Activated T-helper 2 cell treated with anti-CD3 and anti-CD28 coated beads, Interferon-gamma antibody, Interleukin-2, Interleukin-4, amounts not matched to agents 10 μg/mL and 5 μg/mL and 100 μg/mL, durations not matched to agents 14 hours and 24 hours and 36 hours (primary cell): Measurements from ENCODE around the gene PPFIA2. TPM values are rescaled to one million over a fixed set of nuclear protein-coding genes. Genes with fewer than 3 reads are reported as not detected.
A peak's percentile ranks its signal among the peaks of the same experiment; 100 is the strongest.

Experiments
- DNase-seq: peaks from one replicate; pipeline ENCODE4 v3.0.0; 2021; ENCODE audit warnings: low spot score
- H3K27ac Mint-ChIP-seq: one replicate; pipeline ENCODE4 v1.8.0; 2021; ENCODE audit warnings: mixed read lengths
- H3K27me3 Mint-ChIP-seq: one replicate; pipeline ENCODE4 v1.8.0; 2021; ENCODE audit warnings: low read depth, mixed read lengths
- H3K36me3 Mint-ChIP-seq: one replicate; pipeline ENCODE4 v1.8.0; 2021; ENCODE audit warnings: low read depth, mixed read lengths
- H3K4me1 Mint-ChIP-seq: one replicate; pipeline ENCODE4 v1.8.0; 2021; ENCODE audit warnings: low read depth, mixed read lengths
- H3K4me3 Mint-ChIP-seq: one replicate; pipeline ENCODE4 v1.8.0; 2021; ENCODE audit warnings: low read depth, mild to moderate bottlenecking, moderate library complexity, mixed read lengths
- H3K9me3 Mint-ChIP-seq: one replicate; pipeline ENCODE4 v1.8.0; 2021; ENCODE audit warnings: mixed read lengths
- intact Hi-C: fragments of 100-400 bp; cut with micrococcal nuclease; formaldehyde crosslinking; loops from one replicate; pipeline ENCODE4 v1.15.1; 2023
- total RNA-seq: library from RNA; stranded (reverse); gene quantifications from 2 replicates; pipeline ENCODE4 v1.2.3, GENCODE V29; 2022

The PPFIA2 gene
- not detected in 2 replicates for total RNA-seq

GRCh38 chr12:81759190-81760051 lies at the start of gene PPFIA2:
TSS of gene PPFIA2 (minus strand) at chr12:81759350.
- Mint-ChIP-seq H3K4me3 (peak within 1 kb of the TSS; percentile 14), H3K4me1 (peaks cover 3% of the 10 kb centered on the region), H3K9me3 (no peaks in the 10 kb centered on the region), H3K27me3 (peaks cover 31% of the 10 kb centered on the region), H3K36me3 (no peaks in the 10 kb centered on the region), H3K27ac (no peak within 1 kb of the TSS)
- intact Hi-C loops: no loop called here
- DNase-seq: no peak

GRCh38 chr12:81800298-81801148 lies 41.4 kb upstream of the PPFIA2 start:
- Mint-ChIP-seq H3K4me3 (no peak overlapping the region), H3K27me3 (peaks cover 10% of the 10 kb centered on the region), H3K4me1 (peaks cover 8% of the 10 kb centered on the region), H3K27ac (no peak overlapping the region), H3K36me3 (no peaks in the 10 kb centered on the region), H3K9me3 (no peaks in the 10 kb centered on the region)
- DNase-seq: no peak
- intact Hi-C loops: no loop called here

GRCh38 chr12:81798294-81798693 lies 39.1 kb upstream of the PPFIA2 start:
- Mint-ChIP-seq H3K36me3 (no peaks in the 10 kb centered on the region), H3K9me3 (no peaks in the 10 kb centered on the region), H3K27me3 (peaks cover 10% of the 10 kb centered on the region), H3K4me1 (peaks cover 8% of the 10 kb centered on the region), H3K27ac (no peak overlapping the region), H3K4me3 (no peak overlapping the region)
- intact Hi-C loops: no loop called here
- DNase-seq: no peak

GRCh38 chr12:81797100-81797499 lies 38.0 kb upstream of the PPFIA2 start:
- peaks cover 12% of the 10 kb centered on the region for H3K27me3 Mint-ChIP-seq
- H3K36me3 Mint-ChIP-seq: no peaks in the 10 kb centered on the region
- H3K27ac Mint-ChIP-seq: no peak overlapping the region
- no peaks in the 10 kb centered on the region for H3K9me3 Mint-ChIP-seq
- intact Hi-C loops: no loop called here
- no peak for DNase-seq
- no peak overlapping the region for H3K4me3 Mint-ChIP-seq
- peaks cover 8% of the 10 kb centered on the region for H3K4me1 Mint-ChIP-seq

GRCh38 chr12:81792666-81793065 lies 33.5 kb upstream of the PPFIA2 start:
- H3K4me3 Mint-ChIP-seq: no peak overlapping the region
- H3K36me3 Mint-ChIP-seq: no peaks in the 10 kb centered on the region
- H3K4me1 Mint-ChIP-seq: no peaks in the 10 kb centered on the region
- H3K9me3 Mint-ChIP-seq: no peaks in the 10 kb centered on the region
- DNase-seq: no peak
- peaks cover 2% of the 10 kb centered on the region for H3K27me3 Mint-ChIP-seq
- no peak overlapping the region for H3K27ac Mint-ChIP-seq
- intact Hi-C loops: no loop called here

- Mint-ChIP-seq H3K9me3 (no peaks in the 10 kb centered on the region), H3K36me3 (no peaks in the 10 kb centered on the region), H3K27ac (no peak overlapping the region), H3K4me1 (no peaks in the 10 kb centered on the region), H3K4me3 (no peak overlapping the region), H3K27me3 (no peaks in the 10 kb centered on the region)
- DNase-seq: no peak
- intact Hi-C loops: no loop called here
Observed at GRCh38 chr12:81779216-81779615, 20.1 kb upstream of the PPFIA2 start.

- intact Hi-C loops: no loop called here
- no peaks in the 10 kb centered on the region for H3K27me3 Mint-ChIP-seq
- no peaks in the 10 kb centered on the region for H3K4me1 Mint-ChIP-seq
- no peak for DNase-seq
- H3K9me3 Mint-ChIP-seq: no peaks in the 10 kb centered on the region
- no peaks in the 10 kb centered on the region for H3K36me3 Mint-ChIP-seq
- H3K4me3 Mint-ChIP-seq: no peak overlapping the region
- H3K27ac Mint-ChIP-seq: no peak overlapping the region
Observed at GRCh38 chr12:81778719-81779118, 19.6 kb upstream of the PPFIA2 start.

- DNase-seq: no peak
- Mint-ChIP-seq H3K4me1 (peaks cover 3% of the 10 kb centered on the region), H3K36me3 (no peaks in the 10 kb centered on the region), H3K27me3 (peaks cover 31% of the 10 kb centered on the region), H3K9me3 (no peaks in the 10 kb centered on the region), H3K4me3 (no peak overlapping the region), H3K27ac (no peak overlapping the region)
- intact Hi-C loops: no loop called here
Observed at GRCh38 chr12:81758421-81759189, 545 bp downstream of the PPFIA2 start.

GRCh38 chr12:81757731-81758365 lies 1.3 kb downstream of the PPFIA2 start:
- Mint-ChIP-seq H3K4me3 (no peak overlapping the region), H3K4me1 (peaks cover 3% of the 10 kb centered on the region), H3K27me3 (peaks cover 31% of the 10 kb centered on the region), H3K36me3 (no peaks in the 10 kb centered on the region), H3K9me3 (no peaks in the 10 kb centered on the region), H3K27ac (no peak overlapping the region)
- intact Hi-C loops: no loop called here
- no peak for DNase-seq

- Mint-ChIP-seq H3K9me3 (no peaks in the 10 kb centered on the region), H3K27ac (no peak overlapping the region), H3K4me1 (no peaks in the 10 kb centered on the region), H3K27me3 (no peaks in the 10 kb centered on the region), H3K4me3 (no peak overlapping the region), H3K36me3 (no peaks in the 10 kb centered on the region)
- no peak for DNase-seq
- intact Hi-C loops: no loop called here
Observed at GRCh38 chr12:81729781-81730180, 29.4 kb downstream of the PPFIA2 start.

- Mint-ChIP-seq H3K4me3 (no peak overlapping the region), H3K9me3 (no peaks in the 10 kb centered on the region), H3K36me3 (no peaks in the 10 kb centered on the region), H3K4me1 (no peaks in the 10 kb centered on the region), H3K27me3 (no peaks in the 10 kb centered on the region), H3K27ac (no peak overlapping the region)
- intact Hi-C loops: no loop called here
- no peak for DNase-seq
Observed at GRCh38 chr12:81727391-81727790, 31.8 kb downstream of the PPFIA2 start.

- Mint-ChIP-seq H3K4me1 (no peaks in the 10 kb centered on the region), H3K27me3 (no peaks in the 10 kb centered on the region), H3K27ac (no peak overlapping the region), H3K36me3 (no peaks in the 10 kb centered on the region), H3K4me3 (no peak overlapping the region), H3K9me3 (no peaks in the 10 kb centered on the region)
- no peak for DNase-seq
- intact Hi-C loops: no loop called here
Observed at GRCh38 chr12:81726634-81727033, 32.5 kb downstream of the PPFIA2 start.
